Liver (tissue), 9 donors: ENCODE results near the gene TRIAP1. TPM values are rescaled to one million over a fixed set of nuclear protein-coding genes. Genes with fewer than 3 reads are reported as not detected.
A peak's percentile ranks its signal among the peaks of the same experiment; 100 is the strongest.
"Not testable (repeated sequence)": the region's sequence is repeated elsewhere in the genome, so short reads cannot be mapped to it uniquely, and the experiment has no call there.

Experiments
- DNase-seq: peaks from one replicate; pipeline ENCODE4 v3.0.0-alpha.2; 2017; ENCODE audit warnings: low spot score
- H3K27ac ChIP-seq, 2 donors: one replicate each; pipeline ENCODE4 v1.7.0; 2013; ENCODE audit warnings: inconsistent platforms in 2 of 2, low read length in 2 of 2, control low read depth in 1 of 2, low read depth in 1 of 2, mild to moderate bottlenecking in 1 of 2
- H3K27me3 ChIP-seq, 4 donors: one replicate each; pipeline versions ENCODE4 v1.6.1 to v1.7.0; 2013; ENCODE audit warnings: low read length in 3 of 4, inconsistent platforms in 1 of 4, mild to moderate bottlenecking in 1 of 4, moderate library complexity in 1 of 4; ENCODE audit not compliant: control insufficient read depth in 4 of 4, insufficient read depth in 4 of 4
- H3K36me3 ChIP-seq, 4 donors: one replicate each; pipeline versions ENCODE4 v1.6.1 to v1.7.0; 2013; ENCODE audit warnings: low read length in 3 of 4, mild to moderate bottlenecking in 3 of 4, low read depth in 1 of 4, moderate library complexity in 1 of 4; ENCODE audit not compliant: control insufficient read depth in 4 of 4, insufficient read depth in 3 of 4
- H3K4me1 ChIP-seq, 4 donors: one replicate each; pipeline versions ENCODE4 v1.6.1 to v1.7.0; 2013; ENCODE audit warnings: low read length in 3 of 4, mild to moderate bottlenecking in 3 of 4, moderate library complexity in 1 of 4; ENCODE audit not compliant: control insufficient read depth in 4 of 4, insufficient read depth in 4 of 4
- H3K4me3 ChIP-seq, 3 donors: one replicate each; pipeline versions ENCODE4 v1.6.1 to v1.7.0; 2013; ENCODE audit warnings: low read length in 3 of 3, control low read depth in 1 of 3, low read depth in 1 of 3, mild to moderate bottlenecking in 1 of 3
- H3K9ac ChIP-seq, 2 donors: one replicate each; pipeline ENCODE4 v1.7.0; 2013; ENCODE audit warnings: low read length in 2 of 2, mild to moderate bottlenecking in 2 of 2, moderate library complexity in 2 of 2, control low read depth in 1 of 2, low read depth in 1 of 2
- H3K9me3 ChIP-seq, 4 donors: one replicate each; pipeline versions ENCODE4 v1.6.1 to v1.7.0; 2013; ENCODE audit warnings: low read length in 3 of 4; ENCODE audit not compliant: control insufficient read depth in 4 of 4
- ATF3 ChIP-seq: IDR thresholded peaks from 2 replicates; pipeline ENCODE4 v1.6.1; 2016; ENCODE audit warnings: antibody characterized with exemption
- EGR1 ChIP-seq, 2 donors: IDR thresholded peaks; 2 replicates each; pipeline ENCODE4 v1.6.1; 2016 to 2018; ENCODE audit warnings: antibody characterized with exemption in 2 of 2, low read depth in 2 of 2
- FOXA1 ChIP-seq: IDR thresholded peaks from 2 replicates; pipeline ENCODE4 v1.6.1; 2016; ENCODE audit warnings: antibody characterized with exemption
- FOXA2 ChIP-seq: IDR thresholded peaks from 2 replicates; pipeline ENCODE4 v1.6.1; 2016; ENCODE audit warnings: antibody characterized with exemption
- GABPA ChIP-seq, 2 donors: IDR thresholded peaks in 1 of 2; conservative IDR thresholded peaks in 1 of 2; 2 replicates each; pipeline ENCODE4 v1.6.1; 2016; ENCODE audit warnings: antibody characterized with exemption in 2 of 2, mild to moderate bottlenecking in 1 of 2, moderate library complexity in 1 of 2
- HNF4A ChIP-seq, 2 donors: conservative IDR thresholded peaks; 2 replicates each; pipeline ENCODE4 v1.6.1; 2016; ENCODE audit warnings: antibody characterized with exemption in 2 of 2, mild to moderate bottlenecking in 2 of 2
- HNF4G ChIP-seq: IDR thresholded peaks from 2 replicates; pipeline ENCODE4 v1.6.1; 2016; ENCODE audit warnings: antibody characterized with exemption
- JUND ChIP-seq, 2 donors: IDR thresholded peaks; 2 replicates each; pipeline ENCODE4 v1.6.1; 2016; ENCODE audit warnings: antibody characterized with exemption in 2 of 2
- RAD21 ChIP-seq, 2 donors: IDR thresholded peaks; 2 replicates each; pipeline ENCODE4 v1.6.1; 2016; ENCODE audit warnings: antibody characterized with exemption in 2 of 2, mild to moderate bottlenecking in 2 of 2
- RXRA ChIP-seq, 2 donors: IDR thresholded peaks; 2 replicates each; pipeline ENCODE4 v1.6.1; 2017 to 2018; ENCODE audit warnings: antibody characterized with exemption in 2 of 2, mild to moderate bottlenecking in 1 of 2
- SP1 ChIP-seq: IDR thresholded peaks from 2 replicates; pipeline ENCODE4 v1.6.1; 2018; ENCODE audit warnings: antibody characterized with exemption, mild to moderate bottlenecking
- TAF1 ChIP-seq: conservative IDR thresholded peaks from 2 replicates; pipeline ENCODE4 v1.6.1; 2016; ENCODE audit warnings: antibody characterized with exemption, mild to moderate bottlenecking
- YY1 ChIP-seq: IDR thresholded peaks from 2 replicates; pipeline ENCODE4 v1.6.1; 2016; ENCODE audit warnings: antibody characterized with exemption, mild to moderate bottlenecking
- WGBS: extraction: QIAGEN DNeasy Blood & Tissue Kit; methylation state at CpG from one replicate; pipeline ENCODE4 v1.1.7; 2013; 5-methylcytosine and 5-hydroxymethylcytosine counted together
- polyA plus RNA-seq, 2 donors: library from polyadenylated mRNA; stranded (reverse) in 1 of 2; unstranded in 1 of 2; fragments of 200-250 nt in 1 of 2; fragments of >200 nt in 1 of 2; fragmentation: Nextera tagmentation in 1 of 2; extraction: Ambion mirVana in 1 of 2; gene quantifications; one replicate each; pipeline versions ENCODE4 v1.2.1 to v1.2.3, GENCODE V29; 2013 to 2015
- total RNA-seq, 2 donors: library from RNA; depleted of rRNA; stranded (reverse); fragments of >200 nt; gene quantifications; one replicate each; pipeline ENCODE4 v1.2.3, GENCODE V29; 2014
- TF ChIP-seq, protein P1 (sequence below): fragments of 150-350 bp; IDR thresholded peaks from 2 replicates; pipeline ENCODE4 v1.5.1; 2017; ENCODE audit warnings: improper control_type of control experiment, low read depth, low read length; ENCODE audit not compliant: missing input control
- TF ChIP-seq, protein P2 (sequence below): IDR thresholded peaks from 2 replicates; pipeline ENCODE4 v1.6.1; 2016; ENCODE audit warnings: antibody characterized with exemption
- TF ChIP-seq, protein P3 (sequence below): IDR thresholded peaks from 2 replicates; pipeline ENCODE4 v1.6.1; 2016; ENCODE audit warnings: antibody characterized with exemption, mild to moderate bottlenecking
- TF ChIP-seq, protein P4 (sequence below): IDR thresholded peaks from 2 replicates; pipeline ENCODE4 v1.6.1; 2016; ENCODE audit warnings: antibody characterized with exemption
- donor health status: healthy.
- donor health status: healthy.
- donor health status: healthy.
- donor health status: healthy.
- donor health status: healthy.

Gene TRIAP1
- total and polyA plus RNA-seq, 4 donors: 11.9 to 39.9 (median 19.0) TPM

DNA sequence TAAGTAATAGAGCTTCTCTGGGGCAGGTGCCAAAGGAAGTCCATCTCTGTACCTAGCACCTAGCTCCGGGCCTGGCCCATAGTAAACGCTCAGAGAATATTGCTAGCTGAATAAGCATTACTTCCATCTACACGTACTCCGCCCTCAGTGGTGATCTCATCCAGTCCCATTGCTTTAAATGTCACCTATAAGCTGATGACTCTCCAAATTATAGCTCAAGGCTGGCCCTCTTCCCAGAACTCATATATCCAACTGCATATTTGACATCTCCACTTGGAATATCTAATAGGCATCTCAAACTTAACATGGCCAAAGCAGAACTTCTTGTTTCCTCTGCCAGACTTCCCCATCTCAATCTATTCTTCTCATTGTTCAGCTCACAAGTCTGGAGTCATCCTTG, 42.8 kb upstream of the TRIAP1 start:
- H3K36me3 ChIP-seq: no peaks in the 10 kb centered on the region
- H3K9ac ChIP-seq: no peak overlapping the region
- H3K27me3 ChIP-seq: no peaks in the 10 kb centered on the region
- no peak for TF ChIP-seq RAD21 (IDR thresholded peaks at IDR 0.05)
- no peak for TF ChIP-seq YY1
- TF ChIP-seq FOXA2: no peak
- H3K4me1 ChIP-seq: no peaks in the 10 kb centered on the region
- DNase-seq: no peak
- no peaks in the 10 kb centered on the region for H3K9me3 ChIP-seq
- WGBS: 92% methylated on average over 4 of the region's 4 CpGs
- H3K27ac ChIP-seq: no peak overlapping the region
- no peak overlapping the region for H3K4me3 ChIP-seq

DNA sequence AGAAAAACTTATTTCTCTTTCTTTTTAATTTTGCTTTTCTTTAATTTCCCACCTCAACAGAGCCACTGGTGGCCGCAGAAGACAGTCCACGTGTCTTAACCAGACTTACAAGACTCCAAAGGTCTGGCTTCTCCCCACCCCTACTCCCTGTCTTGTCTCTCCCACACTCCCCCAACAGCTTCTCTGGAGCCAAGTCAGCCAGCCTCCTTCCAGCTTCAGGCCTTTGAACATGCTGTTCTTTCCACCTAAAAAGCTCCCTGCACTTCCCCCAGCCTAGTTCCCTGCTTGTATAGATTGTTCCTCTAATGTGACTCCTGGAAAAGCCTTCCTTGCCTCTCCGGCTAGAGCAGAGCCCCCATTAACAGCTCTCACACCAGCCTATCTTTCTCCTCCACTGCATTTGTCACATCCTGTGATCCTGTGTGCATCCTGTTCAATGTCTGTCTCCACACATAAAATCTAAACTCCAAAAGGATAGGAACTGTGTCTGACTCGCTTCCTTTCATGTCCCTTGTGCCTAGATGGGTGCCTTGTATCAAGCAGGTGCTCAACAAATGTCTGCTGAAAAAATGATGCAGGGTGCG, 42.0 kb upstream of the TRIAP1 start:
- no peak overlapping the region for H3K27ac ChIP-seq
- H3K4me1 ChIP-seq: no peaks in the 10 kb centered on the region
- DNase-seq: no peak
- no peak overlapping the region for H3K4me3 ChIP-seq
- TF ChIP-seq FOXA2 (no peak), RXRA (IDR thresholded peaks at IDR 0.05) (no peak), TAF1 (no peak), FOXA1 (no peak), HNF4A (conservative IDR thresholded peaks at IDR 0.05) (no peak), ATF3 (no peak), JUND (IDR thresholded peaks at IDR 0.05) (no peak), RAD21 (IDR thresholded peaks at IDR 0.05) (no peak), GABPA (IDR thresholded peaks at IDR 0.05 in 1 of 2, conservative IDR thresholded peaks at IDR 0.05 in 1 of 2) (no peak), YY1 (no peak), SP1 (no peak), EGR1 (IDR thresholded peaks at IDR 0.05; ENCODE audit: low read depth in 2 of 2) (no peak), HNF4G (no peak)
- TF ChIP-seq, protein P1, sequence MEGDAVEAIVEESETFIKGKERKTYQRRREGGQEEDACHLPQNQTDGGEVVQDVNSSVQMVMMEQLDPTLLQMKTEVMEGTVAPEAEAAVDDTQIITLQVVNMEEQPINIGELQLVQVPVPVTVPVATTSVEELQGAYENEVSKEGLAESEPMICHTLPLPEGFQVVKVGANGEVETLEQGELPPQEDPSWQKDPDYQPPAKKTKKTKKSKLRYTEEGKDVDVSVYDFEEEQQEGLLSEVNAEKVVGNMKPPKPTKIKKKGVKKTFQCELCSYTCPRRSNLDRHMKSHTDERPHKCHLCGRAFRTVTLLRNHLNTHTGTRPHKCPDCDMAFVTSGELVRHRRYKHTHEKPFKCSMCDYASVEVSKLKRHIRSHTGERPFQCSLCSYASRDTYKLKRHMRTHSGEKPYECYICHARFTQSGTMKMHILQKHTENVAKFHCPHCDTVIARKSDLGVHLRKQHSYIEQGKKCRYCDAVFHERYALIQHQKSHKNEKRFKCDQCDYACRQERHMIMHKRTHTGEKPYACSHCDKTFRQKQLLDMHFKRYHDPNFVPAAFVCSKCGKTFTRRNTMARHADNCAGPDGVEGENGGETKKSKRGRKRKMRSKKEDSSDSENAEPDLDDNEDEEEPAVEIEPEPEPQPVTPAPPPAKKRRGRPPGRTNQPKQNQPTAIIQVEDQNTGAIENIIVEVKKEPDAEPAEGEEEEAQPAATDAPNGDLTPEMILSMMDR: no peak
- TF ChIP-seq, protein P2, sequence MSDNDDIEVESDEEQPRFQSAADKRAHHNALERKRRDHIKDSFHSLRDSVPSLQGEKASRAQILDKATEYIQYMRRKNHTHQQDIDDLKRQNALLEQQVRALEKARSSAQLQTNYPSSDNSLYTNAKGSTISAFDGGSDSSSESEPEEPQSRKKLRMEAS: no peak
- TF ChIP-seq, protein P3, sequence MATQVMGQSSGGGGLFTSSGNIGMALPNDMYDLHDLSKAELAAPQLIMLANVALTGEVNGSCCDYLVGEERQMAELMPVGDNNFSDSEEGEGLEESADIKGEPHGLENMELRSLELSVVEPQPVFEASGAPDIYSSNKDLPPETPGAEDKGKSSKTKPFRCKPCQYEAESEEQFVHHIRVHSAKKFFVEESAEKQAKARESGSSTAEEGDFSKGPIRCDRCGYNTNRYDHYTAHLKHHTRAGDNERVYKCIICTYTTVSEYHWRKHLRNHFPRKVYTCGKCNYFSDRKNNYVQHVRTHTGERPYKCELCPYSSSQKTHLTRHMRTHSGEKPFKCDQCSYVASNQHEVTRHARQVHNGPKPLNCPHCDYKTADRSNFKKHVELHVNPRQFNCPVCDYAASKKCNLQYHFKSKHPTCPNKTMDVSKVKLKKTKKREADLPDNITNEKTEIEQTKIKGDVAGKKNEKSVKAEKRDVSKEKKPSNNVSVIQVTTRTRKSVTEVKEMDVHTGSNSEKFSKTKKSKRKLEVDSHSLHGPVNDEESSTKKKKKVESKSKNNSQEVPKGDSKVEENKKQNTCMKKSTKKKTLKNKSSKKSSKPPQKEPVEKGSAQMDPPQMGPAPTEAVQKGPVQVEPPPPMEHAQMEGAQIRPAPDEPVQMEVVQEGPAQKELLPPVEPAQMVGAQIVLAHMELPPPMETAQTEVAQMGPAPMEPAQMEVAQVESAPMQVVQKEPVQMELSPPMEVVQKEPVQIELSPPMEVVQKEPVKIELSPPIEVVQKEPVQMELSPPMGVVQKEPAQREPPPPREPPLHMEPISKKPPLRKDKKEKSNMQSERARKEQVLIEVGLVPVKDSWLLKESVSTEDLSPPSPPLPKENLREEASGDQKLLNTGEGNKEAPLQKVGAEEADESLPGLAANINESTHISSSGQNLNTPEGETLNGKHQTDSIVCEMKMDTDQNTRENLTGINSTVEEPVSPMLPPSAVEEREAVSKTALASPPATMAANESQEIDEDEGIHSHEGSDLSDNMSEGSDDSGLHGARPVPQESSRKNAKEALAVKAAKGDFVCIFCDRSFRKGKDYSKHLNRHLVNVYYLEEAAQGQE: no peak
- TF ChIP-seq, protein P4, sequence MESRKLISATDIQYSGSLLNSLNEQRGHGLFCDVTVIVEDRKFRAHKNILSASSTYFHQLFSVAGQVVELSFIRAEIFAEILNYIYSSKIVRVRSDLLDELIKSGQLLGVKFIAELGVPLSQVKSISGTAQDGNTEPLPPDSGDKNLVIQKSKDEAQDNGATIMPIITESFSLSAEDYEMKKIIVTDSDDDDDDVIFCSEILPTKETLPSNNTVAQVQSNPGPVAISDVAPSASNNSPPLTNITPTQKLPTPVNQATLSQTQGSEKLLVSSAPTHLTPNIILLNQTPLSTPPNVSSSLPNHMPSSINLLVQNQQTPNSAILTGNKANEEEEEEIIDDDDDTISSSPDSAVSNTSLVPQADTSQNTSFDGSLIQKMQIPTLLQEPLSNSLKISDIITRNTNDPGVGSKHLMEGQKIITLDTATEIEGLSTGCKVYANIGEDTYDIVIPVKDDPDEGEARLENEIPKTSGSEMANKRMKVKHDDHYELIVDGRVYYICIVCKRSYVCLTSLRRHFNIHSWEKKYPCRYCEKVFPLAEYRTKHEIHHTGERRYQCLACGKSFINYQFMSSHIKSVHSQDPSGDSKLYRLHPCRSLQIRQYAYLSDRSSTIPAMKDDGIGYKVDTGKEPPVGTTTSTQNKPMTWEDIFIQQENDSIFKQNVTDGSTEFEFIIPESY: no peak
- no peaks in the 10 kb centered on the region for H3K36me3 ChIP-seq
- 78% methylated on average over 5 of the region's 5 CpGs for WGBS
- H3K9me3 ChIP-seq: no peaks in the 10 kb centered on the region
- no peak overlapping the region for H3K9ac ChIP-seq
- no peaks in the 10 kb centered on the region for H3K27me3 ChIP-seq

DNA sequence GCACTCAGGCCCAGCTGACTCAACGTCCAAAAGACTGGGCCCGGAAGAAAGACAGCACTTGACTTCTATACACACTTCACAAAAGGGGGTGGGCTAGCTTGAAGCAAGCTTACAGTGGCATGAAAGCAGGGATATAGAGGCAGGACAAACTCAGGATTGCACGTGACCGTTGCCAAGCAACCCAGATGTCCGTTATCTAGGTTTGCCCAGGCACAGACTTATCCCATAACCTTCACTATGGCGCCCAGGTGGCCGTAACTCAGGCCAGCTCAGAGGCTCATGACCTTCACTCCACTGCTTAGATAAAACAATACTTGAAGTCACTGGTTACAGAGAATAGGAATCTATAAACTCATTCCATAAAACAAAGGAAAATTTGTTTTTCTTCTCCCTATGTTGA, 41.4 kb upstream of the TRIAP1 start:
- H3K9ac ChIP-seq, H3K9me3 ChIP-seq, H3K4me1 ChIP-seq, H3K36me3 ChIP-seq, H3K27ac ChIP-seq, H3K4me3 ChIP-seq, H3K27me3 ChIP-seq: not testable (repeated sequence)
- DNase-seq: peak; percentile 74
- 90% methylated on average over 7 of the region's 7 CpGs for WGBS
